NCI-H2029 (cell line): ENCODE results near the gene PTGDS.

Source experiments
- DNase-seq: peaks from one replicate; lab custom pipeline; 2025; lab: John Stamatoyannopoulos, UW

PTGDS gene

DNA sequence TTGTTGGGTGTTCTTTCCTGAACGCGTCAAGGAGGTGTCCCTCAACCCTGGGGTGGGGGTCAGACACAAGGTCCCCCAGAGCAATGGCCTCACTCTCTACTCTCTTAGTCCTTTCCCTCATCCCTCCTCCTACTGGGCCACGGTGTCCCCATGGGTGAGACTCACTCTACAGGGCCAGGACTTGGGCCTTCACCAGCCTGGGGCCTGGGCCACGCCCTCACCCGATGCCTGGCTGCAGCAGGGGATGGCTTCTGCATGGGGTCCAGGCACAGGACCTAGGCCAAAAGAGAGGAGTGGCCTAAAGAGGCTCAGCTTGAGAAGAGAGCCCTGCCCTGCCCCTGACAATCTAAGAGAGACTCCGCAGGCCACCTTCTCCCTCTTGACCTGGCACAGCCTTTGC is 19.4 kb upstream of the PTGDS start:
- DNase-seq = no peak

DNA sequence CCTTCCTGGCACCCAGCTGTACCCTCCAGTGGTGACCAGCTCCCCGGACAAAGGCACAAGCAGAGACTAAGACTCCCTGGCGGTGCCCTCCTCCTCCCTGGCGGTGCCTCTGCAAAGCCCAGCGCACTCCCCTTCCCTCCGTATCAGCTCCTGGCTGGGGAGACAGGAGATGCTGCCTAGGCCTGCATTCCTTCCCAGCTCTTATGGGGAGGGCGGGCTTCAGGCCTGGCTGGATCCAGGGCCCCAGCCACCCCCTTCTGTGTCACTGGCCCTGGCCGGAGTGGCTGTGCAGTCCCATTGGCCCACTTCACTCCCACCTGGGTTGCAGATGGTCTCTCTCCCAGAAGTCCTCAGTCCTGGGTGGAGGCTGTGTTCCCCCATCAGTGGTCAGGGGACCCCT is 18.8 kb upstream of the PTGDS start:
- no peak for DNase-seq

DNA sequence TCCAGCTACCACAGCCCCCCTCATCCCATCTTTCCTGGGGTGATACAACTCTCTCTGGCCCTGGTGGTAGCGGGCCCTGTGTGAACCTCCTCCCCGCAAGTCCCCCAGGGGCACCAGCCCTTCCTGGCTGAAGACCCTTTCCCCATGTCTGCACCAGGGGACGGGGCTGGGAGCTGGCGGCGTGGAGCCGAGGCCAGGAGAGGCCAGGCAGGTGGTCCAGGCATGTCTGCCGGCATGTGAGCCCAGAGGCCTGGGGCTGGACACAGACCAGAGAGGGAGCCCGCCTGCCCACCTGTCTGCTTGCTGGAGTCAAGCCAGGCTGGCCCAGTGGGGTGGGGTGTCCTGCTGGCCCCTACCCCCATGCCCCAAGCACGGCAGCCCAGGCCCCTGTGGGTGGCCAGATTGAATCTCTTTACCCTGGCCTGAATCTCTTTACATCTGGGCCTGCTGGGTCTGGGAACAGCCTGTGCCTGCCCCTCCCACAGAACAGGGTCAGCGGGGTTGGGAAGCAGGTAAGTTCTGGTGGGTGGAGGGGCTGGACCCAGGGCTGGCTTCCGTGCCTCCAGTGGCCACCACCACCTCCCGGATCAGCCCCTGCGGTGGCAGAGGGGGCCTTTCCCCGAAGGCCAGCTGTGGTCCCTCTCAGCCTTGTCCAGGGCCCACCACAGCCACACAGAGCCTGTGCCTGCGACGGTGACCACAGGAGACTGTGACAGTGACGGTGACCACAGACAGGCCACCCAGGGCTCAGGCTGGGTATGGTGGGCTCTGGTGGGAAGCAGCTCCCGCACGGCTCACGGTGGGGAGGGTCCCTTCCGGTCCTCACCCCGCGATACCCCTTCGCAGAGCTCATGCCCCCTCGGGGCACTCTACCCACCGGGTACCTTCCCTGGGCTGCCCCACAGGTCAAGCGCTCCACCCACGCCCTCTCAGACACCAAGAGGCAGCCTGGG is 18.1 kb upstream of the PTGDS start:
- DNase-seq = no peak

DNA sequence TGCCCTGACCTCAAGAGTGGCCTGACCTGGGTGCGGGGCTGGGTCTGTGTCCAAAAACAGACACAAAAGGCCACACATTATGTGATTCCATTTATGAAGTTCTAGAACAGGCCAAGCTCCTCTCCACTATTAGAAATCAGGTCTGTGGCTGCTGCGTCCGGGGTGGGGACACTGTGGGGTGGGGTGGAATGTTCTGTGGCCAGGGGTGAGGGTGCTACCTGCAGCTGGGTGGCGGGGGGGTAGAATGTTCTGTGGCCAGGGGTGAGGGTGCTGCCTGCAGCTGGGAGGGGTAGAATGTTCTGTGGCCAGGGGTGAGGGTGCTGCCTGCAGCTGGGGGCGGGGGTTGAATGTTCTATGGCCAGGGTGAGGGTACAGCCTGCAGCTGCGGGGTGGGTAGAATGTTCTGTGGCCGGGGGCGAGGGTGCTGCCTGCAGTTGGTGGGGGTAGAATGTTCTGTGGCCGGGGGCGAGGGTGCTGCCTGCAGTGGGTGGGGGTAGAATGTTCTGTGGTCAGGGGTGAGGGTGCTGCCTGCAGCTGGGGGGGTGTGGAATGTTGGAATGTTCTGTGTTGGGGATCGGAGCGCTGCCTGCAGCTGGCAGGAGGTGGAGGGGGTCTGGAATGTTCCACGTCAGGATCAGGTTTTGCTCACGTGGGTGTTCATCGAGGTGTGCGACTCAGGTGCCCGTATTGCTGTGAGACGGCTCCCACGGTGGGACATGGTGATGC is 16.9 kb upstream of the PTGDS start:
- DNase-seq = no peak

DNA sequence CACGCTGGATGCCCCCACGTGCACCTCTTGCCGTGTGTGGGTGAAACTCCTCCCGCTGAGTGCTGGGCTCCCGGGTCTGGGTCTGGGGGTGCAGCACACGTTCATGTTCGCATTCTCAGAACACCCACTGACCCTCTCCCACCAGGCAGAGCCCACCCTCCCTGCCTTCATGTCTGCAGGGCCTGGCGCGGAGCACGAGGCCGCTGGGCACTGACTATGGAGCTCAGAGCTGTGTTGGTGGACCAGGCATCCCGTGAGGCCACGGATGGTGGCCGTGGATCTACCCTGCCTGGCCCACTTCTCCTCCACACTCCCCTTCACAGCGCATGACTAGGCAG is 16.4 kb upstream of the PTGDS start:
- DNase-seq = no peak

DNA sequence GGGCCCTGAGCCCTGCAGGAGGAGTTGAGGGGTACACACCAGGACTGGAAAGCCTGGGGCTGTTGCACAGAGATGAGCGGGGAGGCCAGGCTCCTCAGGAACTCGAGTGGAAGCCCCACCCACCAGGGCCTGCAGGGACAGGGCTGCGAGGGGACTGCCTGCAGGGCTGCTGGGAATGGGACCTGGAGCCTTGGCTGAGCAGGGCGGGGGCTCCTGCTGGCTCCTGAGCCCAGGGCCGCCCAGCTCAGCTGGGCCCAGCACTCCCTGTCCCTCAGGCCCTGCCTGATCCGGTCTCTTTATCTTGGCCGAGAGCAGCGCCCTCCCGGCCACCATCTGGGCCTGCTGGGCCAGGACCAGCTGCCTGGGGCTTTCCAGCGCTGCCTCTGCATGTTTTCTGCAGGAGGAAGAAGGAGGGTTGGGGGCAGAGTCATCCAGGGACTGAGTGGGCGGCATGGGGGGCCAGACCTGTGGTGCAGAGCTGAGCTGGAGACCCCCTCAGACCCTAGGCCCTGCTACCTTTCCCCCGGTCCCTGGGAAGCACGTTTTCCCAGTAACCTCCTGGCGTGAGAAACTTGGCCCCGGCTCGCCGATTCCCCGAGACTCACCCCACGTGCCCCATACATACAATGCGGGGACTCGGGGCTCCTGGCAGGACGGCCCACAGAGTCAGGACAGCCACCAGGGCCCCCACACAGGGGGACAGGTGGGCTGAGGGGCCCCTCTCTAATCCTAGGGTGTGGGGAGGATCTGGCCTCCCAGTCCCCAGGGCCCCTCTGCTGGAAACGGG is 15.8 kb upstream of the PTGDS start:
- no peak for DNase-seq

DNA sequence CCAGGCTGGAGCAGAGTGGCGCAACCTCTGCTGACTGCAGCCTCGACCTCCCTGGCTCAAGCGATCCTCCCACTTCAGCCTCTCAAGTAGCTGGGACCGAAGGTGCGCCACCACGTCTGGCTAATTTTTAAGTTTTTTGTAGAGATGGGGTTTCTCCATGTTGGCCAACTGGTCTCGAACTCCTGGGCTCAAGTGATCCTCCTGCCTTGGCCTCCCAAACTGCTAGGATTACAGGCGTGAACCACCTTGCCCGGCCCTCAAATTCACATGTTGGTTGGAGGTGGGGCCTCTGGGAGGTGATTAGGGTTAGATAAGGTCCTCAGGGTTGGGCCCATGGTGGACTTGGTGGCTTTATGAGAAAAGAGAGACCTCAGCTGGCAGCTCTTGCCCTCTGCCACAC is 15.1 kb upstream of the PTGDS start:
- DNase-seq = no peak

DNA sequence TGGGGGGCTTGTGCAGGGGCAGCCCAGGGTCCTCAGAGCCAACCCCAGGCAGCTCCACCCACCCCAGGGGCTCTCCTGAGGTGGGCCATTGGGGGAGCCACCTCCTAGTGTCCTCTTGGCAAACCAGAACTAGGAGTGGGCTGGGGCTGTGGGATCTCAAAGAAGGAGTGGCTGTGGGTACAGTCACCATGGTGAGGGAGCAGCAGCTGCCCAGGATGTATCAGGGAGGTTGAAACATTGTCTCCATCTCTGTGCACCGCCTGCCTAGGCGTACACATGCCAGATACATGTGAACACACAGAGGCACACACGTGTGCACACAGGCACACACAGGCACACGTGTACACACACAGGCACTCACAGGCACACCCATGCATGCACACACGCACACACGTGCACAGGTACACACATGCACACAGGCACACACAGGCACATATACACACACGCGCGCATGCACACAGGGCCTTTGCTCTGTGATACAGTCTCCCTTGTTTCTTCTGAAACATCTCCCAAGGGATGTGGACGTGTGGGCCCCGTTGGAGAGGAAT is 14.5 kb upstream of the PTGDS start:
- no peak for DNase-seq

DNA sequence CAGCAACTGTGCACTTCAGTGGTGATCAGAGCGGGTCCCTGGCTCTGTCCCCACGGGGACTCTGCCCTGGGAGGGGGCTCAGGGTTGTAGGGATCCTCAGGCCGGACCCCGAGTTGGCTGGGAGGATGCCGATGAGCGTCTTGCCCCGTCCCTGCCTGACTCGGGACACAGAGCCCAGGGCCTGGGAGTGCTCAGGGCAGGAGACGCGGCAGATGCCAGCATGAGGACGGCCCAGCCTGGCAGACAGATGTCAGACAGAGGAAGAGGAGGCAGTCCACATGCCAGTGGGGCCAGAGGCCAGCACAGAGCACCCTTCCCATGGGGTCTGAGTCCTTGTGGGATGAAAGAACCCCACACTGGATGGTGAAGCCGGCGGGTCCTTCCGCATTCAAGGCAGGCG is 14.0 kb upstream of the PTGDS start:
- no peak for DNase-seq

DNA sequence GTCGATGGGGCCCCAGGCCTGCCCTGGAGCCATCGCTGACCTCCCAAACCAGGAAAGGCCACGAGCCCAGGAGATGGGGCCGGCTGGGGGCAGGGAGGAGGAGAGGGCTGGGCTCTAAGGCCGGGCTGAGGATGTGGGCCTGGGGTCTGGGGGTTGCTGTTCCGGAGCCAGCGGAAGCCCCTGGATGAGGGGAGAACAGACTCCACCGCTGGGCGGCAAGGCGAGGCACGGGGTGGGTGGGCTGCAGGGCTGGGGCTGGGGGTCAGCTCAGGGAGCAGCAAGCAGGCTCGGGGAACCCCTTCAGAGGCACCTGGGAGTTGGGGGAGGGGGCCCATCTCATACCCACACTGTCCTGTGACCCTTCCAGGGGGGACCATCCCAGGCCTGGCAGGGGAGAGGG is 13.6 kb upstream of the PTGDS start:
- no peak for DNase-seq

DNA sequence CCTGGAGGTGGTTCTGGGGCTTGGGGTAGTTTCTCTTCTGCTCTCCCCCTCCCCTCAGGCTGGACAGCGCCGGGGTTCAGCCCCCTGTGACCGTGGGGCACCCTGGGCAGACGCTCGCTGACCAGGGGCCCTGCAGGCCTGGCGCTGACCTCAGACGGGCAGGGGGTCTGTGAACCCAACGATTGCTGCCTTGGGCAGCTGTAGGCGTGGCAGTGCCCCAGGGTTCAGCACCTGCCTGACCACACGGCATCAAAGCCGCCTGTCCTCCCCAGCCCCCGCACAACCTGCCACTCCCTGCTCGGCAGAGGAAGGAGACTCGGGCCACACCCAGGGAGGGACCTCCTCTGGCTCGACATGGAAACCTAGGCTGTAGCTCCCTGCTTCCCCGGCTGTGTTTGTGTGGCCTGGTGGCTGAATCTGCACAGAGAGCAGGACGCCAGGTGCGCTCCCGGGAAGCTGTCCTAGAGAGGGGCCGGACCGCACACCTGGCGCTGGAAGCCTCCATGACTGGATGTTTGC is 13.1 kb upstream of the PTGDS start:
- DNase-seq = no peak

DNA sequence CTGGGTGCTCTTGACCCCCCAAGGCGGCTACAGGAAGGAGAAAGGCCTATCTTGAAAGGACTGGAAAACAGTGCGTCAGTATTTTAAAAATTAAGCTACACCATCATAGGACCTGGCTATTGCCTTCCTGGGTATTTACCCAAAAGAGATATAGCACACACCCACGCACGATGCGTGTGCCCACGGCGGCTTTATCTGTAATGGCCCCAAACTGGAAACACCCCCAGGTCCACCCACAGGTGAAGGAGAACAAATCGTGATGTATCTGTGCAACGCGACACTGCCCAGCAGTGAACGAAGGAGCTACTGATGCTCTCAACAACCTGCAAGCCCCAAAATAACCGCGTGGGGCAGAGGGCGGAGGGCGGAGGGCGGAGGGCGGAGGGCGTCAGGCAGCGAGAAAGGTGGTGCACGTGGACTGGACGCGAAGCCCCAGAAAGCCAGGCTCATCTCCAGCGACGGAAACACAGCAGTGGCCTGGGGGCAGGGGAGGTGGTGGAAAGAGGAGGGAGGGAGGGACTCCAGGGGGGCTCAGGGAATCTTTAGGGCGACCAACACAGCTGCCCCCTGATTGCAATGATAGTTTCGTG is 12.4 kb upstream of the PTGDS start:
- no peak for DNase-seq

DNA sequence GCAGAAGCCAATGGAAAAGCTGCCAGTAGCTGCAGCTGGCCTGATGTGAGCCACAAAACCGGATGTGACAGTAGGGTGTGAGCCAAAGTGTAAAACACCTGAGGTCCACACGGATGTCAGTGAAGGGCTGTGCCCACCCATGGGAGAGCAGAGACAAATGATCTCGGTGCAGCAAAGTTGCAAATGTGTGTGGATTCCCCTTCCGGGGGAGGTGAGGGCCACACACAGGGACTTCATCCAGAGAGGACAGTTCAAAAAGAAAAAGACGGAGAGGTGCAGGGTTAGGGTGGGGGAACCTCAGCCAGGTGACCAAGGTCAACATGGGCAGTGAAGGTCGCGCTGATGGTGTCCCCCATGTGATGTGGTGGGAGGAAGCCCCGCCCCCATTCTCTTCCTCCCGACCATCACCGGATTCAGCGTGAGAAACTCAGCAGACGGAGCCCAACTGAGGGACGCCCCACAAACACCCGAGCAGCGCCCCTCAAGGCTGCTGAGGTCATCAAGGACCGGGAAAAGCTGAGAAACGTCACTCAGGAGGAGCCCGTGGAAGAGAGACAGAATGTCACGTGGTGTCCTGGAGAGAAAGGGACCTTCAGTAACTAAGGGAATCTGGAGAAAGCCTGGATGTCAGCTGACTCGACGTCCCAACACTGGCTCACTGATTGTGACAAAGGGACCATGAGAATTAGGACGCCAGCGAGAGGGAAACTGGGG is 11.4 kb upstream of the PTGDS start:
- no peak for DNase-seq

DNA sequence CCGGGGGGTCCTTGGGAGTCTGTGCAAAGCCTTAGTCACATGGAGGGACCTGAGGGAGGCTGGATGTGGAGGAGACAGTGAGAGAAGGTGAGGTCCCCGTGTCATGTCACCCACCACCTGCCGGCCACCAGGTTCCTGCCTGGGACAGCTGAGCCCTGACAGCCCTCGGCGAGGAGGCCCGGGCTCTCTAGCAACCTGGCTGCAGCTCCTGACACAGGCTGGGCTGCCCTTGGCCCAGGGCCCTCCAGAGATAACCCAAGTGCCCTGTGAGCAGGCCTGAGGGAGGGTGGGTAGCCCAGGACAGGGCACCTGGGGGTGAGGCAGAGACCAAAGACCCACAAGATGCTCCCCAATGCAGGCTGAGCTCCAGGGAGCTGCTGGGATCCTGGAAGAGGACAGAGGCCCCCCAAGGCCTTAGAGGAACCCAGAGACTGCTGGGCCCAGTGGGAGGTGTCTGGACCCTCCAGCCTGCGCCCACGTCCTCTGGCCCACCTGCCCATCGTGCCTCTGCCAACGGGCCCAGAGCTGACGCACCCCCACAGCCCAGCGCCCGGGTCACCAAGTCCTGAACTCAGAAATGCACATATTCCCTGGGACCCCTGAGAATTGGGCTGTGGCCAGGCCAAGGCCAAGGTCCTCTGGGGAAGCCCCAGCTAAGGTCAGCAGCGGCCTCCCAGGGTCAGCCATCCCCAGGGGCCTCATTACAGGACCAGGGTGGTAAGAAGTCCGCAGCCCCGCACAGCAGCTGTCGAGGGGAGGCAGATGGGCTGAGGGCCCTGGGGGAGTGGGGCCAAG is 8.8 kb upstream of the PTGDS start:
- no peak for DNase-seq

DNA sequence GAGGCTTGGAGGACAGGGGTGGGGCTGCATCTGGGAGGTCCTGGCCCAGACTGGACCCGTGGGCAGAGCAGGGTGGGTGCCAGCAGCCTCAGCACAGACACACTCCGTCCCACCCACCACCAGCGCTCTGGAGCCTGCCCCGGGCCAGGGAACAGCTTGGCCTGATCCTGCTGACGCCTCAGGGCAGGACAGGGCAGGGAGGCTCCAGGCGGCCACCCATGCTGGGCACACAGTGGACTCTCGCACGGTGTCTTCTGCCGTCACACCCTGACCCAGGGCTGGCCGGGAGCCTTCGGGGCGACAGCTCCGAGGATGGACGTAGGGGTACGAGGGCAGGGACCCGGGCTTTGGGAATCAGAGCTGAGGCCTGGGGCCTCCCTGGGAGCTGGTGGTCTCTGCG is 8.2 kb upstream of the PTGDS start:
- DNase-seq = no peak

DNA sequence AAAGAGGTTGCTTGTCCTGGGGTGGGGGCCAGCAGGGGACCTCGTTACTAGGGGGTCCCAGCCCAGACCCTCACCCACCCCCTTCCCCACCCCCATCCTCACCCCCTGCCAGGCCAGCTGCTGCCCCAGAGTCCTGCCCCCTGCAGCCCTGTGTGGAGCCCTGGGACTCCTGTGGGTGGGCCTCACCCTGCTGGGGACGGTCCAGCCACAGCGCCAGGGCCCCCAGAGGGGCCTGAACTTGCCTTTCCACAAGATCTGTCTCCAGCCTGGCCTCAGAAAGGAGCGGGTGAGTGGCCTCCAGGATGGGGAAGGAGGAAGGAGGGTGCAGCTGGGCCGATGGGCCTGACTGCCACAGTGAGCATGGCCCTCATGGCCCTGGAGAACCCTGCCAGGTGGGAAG is 7.5 kb upstream of the PTGDS start:
- DNase-seq = no peak

DNA sequence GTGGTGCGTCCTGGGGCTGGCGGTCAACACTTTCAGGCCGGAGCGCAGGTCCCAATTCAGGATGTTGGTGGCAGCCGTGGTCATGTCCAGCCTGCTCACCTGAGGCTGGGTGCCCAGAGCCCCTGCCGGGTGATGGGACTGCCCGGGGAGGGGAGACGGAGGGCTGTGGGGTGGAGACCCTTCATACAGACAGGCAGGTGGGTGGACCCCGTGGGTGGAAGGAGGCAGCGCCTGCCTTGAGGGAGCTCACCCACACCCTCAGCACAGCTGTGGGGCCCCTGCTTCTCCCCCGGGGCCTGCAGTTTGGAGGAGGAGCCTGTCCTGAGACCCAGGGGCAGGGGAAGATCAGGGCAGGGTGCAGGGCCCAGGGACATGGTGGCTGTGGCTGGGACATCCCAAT is 6.9 kb upstream of the PTGDS start:
- no peak for DNase-seq

DNA sequence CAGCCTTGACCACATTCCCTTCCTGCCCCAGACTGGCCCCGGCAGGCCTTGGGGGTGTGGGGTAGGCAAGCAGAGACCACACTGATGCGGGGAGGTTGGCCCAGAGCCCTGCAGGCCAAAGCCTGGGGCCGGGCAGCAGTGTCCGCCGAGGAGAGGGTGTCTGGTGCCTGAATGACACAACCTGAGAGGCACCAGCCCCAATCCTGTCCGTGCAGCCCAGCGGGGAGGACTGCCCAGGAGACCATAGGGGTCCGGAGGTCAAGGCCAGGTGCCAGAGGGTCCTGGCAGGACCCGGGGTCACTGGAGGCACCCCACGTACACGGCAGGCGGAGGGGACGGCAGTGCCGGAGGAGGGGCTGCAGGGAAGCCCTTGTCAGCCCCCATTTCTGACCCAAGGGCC is 5.6 kb upstream of the PTGDS start:
- DNase-seq = no peak

DNA sequence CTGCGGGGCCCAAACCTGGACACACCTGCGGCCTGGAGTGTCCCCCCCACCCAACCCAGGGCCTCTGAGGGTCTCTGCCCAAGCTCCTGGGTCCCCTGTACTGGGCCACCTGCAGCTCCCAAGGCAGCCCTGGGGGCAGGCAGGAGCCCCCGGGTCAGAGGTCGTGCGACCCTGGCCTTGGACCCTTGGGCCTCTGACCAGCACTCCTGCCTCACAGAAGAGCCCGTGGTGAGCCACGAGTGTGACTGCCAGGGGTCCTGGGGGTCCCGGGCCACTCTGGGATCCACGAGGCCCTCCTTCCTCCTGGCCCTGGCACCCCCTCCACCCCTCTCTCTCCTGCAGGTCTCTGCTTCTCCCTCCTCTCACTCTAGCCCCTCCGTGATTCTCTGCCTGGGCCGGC is 5.0 kb upstream of the PTGDS start:
- DNase-seq = no peak

DNA sequence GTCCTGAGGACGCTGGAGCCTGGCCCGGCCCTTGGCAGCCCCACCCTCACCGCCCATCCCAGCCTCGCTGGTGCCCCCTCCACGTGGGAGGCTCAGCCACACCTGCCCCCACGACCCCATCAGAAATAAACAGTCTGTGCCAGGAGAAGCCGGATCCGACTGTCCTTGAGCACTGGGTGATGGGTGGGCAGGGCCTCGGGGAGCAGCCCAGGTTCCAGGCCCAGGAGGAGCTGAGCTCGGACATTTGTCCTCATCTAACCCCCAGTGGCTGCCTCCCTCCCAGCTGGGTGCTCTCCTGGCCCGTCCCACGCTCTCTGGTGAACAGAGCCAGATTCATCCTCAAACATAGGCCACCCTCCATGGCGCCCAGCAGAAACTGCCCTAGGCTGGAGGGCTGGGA is 4.6 kb upstream of the PTGDS start:
- DNase-seq = no peak
